ENCODE results near the gene ACACB. TPM values are rescaled to one million over a fixed set of nuclear protein-coding genes. Genes with fewer than 3 reads are reported as not detected.
A peak's percentile ranks its signal among the peaks of the same experiment; 100 is the strongest.

The ACACB gene
- total RNA-seq, 2 donors from 2014 or later, result 49.6 to 55.6 TPM

- no peak for DNase-seq
- intact Hi-C loops (cut with DNase I, micrococcal nuclease), result no loop called here
- no peak for ATAC-seq
These were observed 105.7 kb downstream of the ACACB start for GRCh38 chr12:109222062-109222461.

GRCh38 chr12:109222496-109222895, 106.1 kb downstream of the ACACB start:
- ATAC-seq, result no peak
- intact Hi-C loops (cut with DNase I, micrococcal nuclease), result no loop called here
- no peak for DNase-seq

- no peak for DNase-seq
- intact Hi-C loops (cut with DNase I, micrococcal nuclease), result no loop called here
These were observed 106.8 kb downstream of the ACACB start for GRCh38 chr12:109223211-109223610.

GRCh38 chr12:109223868-109224267, 107.5 kb downstream of the ACACB start:
- DNase-seq (no peak), ATAC-seq (no peak)
- intact Hi-C loops (cut with DNase I, micrococcal nuclease), result no loop called here

More at GRCh38 chr12:109223211-109223610, 106.8 kb downstream of the ACACB start:
- no peak for ATAC-seq

- ATAC-seq, result no peak
- DNase-seq, result no peak
- intact Hi-C loops (cut with DNase I, micrococcal nuclease), result no loop called here
These were observed 112.3 kb downstream of the ACACB start for GRCh38 chr12:109228664-109229063.

GRCh38 chr12:109230193-109230592, 113.8 kb downstream of the ACACB start:
- ATAC-seq, result no peak

GRCh38 chr12:109232731-109233130, 116.3 kb downstream of the ACACB start:
- ATAC-seq (no peak), DNase-seq (no peak)
- intact Hi-C loops (cut with DNase I, micrococcal nuclease), result no loop called here

More at GRCh38 chr12:109230193-109230592, 113.8 kb downstream of the ACACB start:
- DNase-seq, result no peak
- intact Hi-C loops (cut with DNase I, micrococcal nuclease), result no loop called here

- ATAC-seq, result no peak
- intact Hi-C loops (cut with DNase I, micrococcal nuclease), result no loop called here
These were observed 117.6 kb downstream of the ACACB start for GRCh38 chr12:109234012-109234411.

GRCh38 chr12:109236257-109236656, 119.9 kb downstream of the ACACB start:
- DNase-seq (no peak), ATAC-seq (no peak)
- intact Hi-C loops (cut with DNase I, micrococcal nuclease), result no loop called here

More at GRCh38 chr12:109234012-109234411, 117.6 kb downstream of the ACACB start:
- no peak for DNase-seq

- DNase-seq (no peak), ATAC-seq (peak; percentile 17)
- intact Hi-C loops (cut with DNase I, micrococcal nuclease), result no loop called here
These were observed 122.8 kb downstream of the ACACB start for GRCh38 chr12:109239179-109239578.

GRCh38 chr12:109239691-109240090, 123.3 kb downstream of the ACACB start:
- ATAC-seq (no peak), DNase-seq (no peak)
- intact Hi-C loops (cut with DNase I, micrococcal nuclease), result no loop called here

- DNase-seq, result no peak
- no peak for ATAC-seq
- intact Hi-C loops (cut with DNase I, micrococcal nuclease), result no loop called here
These were observed 124.0 kb downstream of the ACACB start for GRCh38 chr12:109240365-109240764.

- DNase-seq, result no peak
- intact Hi-C loops (cut with DNase I, micrococcal nuclease), result no loop called here
- ATAC-seq, result no peak
These were observed 125.5 kb downstream of the ACACB start for GRCh38 chr12:109241936-109242335.

GRCh38 chr12:109244073-109244472, 127.7 kb downstream of the ACACB start:
- DNase-seq, result no peak
- no peak for ATAC-seq
- intact Hi-C loops (cut with DNase I, micrococcal nuclease), result no loop called here

- intact Hi-C loops (cut with DNase I, micrococcal nuclease), result no loop called here
- ATAC-seq, result no peak
- no peak for DNase-seq
These were observed 129.8 kb downstream of the ACACB start for GRCh38 chr12:109246221-109246620.

GRCh38 chr12:109247831-109248654, 131.7 kb downstream of the ACACB start:
- intact Hi-C loops (cut with DNase I, micrococcal nuclease), result no loop called here
- DNase-seq (peak; percentile 61 to 81), ATAC-seq (peak; percentile 83)

- ATAC-seq, result no peak
- no peak for DNase-seq
- intact Hi-C loops (cut with DNase I, micrococcal nuclease), result no loop called here
These were observed 134.1 kb downstream of the ACACB start for GRCh38 chr12:109250523-109250922.

GRCh38 chr12:109252799-109253198, 136.4 kb downstream of the ACACB start:
- intact Hi-C loops (cut with DNase I, micrococcal nuclease), result no loop called here
- DNase-seq (no peak), ATAC-seq (no peak)

GRCh38 chr12:109253913-109254544, 137.6 kb downstream of the ACACB start:
- DNase-seq (no peak), ATAC-seq (no peak)

GRCh38 chr12:109255377-109255776, 139.0 kb downstream of the ACACB start:
- no peak for ATAC-seq
- no peak for DNase-seq
- intact Hi-C loops (cut with DNase I, micrococcal nuclease), result no loop called here

More at GRCh38 chr12:109253913-109254544, 137.6 kb downstream of the ACACB start:
- intact Hi-C loops (cut with DNase I, micrococcal nuclease), result no loop called here

Measured in left colon (tissue), 2 donors.